Activated T-cell treated with anti-CD3 and anti-CD28 coated beads for 1 hour (primary cell): ENCODE data around the gene SLC19A1.
"Not testable (repeated sequence)": the region's sequence is repeated elsewhere in the genome, so short reads cannot be mapped to it uniquely, and the experiment has no call there.

Source experiments
- DNase-seq: peaks from one replicate; pipeline ENCODE4 v3.0.0-alpha.2; 2020; ENCODE audit warnings: low read depth

Gene SLC19A1

DNA sequence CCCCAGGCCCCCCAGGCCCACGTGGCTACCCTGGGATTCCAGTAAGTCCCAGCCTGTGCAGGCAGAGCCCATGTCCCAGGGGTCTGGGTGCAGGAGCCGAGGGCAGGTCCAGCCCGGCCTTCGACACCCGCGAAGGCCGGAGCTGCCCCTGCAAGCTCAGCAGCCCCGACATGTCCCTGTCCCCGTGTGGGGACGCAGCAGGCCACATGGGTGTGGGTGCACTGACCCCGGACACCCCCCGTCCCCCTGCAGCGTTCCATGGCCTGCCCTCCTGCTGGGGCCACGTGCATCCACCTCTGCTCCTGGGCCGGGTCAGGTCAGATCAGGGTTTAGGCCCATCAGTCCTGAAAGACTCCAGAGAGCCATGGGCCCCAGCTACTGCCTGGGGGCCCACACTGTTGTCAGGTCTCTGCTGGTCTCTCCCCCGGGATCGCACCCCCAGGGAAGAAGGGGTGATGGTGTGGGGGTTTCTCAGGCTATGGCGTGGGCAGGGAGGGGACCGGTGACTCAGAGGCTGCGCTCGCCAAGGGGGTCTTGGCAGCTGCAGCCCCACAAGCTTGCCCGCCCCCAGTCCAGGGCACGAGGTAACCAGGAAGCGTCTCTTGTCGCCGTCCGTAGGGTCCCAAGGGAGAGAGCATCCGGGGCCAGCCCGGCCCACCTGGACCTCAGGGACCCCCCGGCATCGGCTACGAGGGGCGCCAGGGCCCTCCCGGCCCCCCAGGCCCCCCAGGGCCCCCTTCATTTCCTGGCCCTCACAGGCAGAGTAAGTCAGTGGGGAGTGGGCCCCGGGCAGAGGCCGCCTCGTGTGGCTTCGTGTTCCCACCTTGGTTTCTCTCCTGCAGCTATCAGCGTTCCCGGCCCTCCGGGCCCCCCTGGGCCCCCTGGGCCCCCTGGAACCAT, 37.5 kb downstream of the SLC19A1 start:
- DNase-seq, result no peak

DNA sequence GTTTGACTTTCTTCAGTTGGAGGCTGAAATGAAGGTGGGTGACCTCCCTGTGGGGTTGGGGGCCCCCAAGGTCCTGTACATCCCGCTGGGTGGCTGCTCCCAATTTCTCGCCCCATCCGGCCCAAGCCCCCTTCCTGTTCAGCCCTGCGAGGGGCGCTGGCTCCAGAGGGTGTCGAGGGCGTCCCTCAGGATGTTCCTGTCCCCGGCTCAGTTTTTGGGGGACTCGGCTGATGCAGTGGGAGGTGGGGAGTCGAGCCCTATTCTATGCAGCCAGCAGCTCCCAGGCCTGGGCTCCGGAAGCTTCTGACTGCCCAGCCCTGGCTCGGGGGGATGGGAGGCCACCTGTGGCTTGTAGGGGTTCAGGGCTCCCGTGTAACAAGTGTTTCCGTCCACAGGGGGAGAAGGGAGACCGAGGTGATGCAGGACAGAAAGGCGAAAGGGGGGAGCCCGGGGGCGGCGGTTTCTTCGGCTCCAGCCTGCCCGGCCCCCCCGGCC, 38.2 kb downstream of the SLC19A1 start:
- no peak for DNase-seq

DNA sequence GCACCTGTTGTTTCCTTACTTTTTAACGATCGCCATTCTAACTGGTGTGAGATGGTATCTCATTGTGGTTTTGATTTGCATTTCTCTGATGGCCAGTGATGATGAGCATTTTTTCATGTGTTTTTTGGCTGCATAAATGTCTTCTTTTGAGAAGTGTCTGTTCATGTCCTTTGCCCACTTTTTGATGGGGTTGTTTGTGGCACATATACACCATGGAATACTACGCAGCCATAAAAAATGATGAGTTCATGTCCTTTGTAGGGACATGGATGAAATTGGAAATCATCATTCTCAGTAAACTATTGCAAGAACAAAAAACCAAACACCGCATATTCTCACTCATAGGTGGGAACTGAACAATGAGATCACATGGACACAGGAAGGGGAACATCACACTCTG, 39.0 kb downstream of the SLC19A1 start:
- DNase-seq, result not testable (repeated sequence)

DNA sequence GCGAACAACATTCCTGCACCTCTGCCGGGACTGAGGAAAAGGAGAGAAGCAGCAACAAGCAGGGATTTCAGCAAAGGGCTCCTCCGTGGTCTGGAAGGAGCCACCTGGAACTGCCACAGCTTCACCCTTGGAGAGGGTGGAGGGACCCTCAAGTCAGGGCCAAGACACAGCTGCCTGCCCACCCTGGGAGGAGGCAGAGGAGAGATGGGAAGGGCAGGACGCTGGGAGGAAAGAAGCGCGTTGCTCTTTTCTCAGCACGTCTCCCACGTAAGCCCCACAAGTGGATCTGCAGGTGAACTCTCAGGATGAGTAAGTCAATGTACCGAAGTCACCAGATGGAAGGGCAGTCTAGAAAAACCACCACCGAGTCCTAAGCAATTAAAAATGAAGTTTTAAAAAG, 39.6 kb downstream of the SLC19A1 start:
- DNase-seq, result no peak

DNA sequence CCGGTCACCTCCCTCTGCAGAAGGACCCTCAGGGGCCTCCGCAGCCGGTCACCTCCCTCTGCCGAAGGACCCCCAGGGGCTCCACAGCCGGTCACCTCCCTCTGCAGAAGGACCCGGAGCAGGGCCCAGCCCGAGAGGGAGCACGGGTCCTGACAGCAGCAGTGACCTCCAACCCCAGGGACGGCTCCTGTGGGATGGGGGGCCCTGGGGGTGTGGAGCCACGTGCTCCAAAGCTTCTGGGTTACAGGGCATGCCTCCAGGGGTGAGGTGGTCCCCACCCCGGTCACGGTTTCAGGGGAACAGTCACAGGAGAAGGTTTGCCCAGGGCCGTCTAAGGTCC, 40.3 kb downstream of the SLC19A1 start:
- no peak for DNase-seq

DNA sequence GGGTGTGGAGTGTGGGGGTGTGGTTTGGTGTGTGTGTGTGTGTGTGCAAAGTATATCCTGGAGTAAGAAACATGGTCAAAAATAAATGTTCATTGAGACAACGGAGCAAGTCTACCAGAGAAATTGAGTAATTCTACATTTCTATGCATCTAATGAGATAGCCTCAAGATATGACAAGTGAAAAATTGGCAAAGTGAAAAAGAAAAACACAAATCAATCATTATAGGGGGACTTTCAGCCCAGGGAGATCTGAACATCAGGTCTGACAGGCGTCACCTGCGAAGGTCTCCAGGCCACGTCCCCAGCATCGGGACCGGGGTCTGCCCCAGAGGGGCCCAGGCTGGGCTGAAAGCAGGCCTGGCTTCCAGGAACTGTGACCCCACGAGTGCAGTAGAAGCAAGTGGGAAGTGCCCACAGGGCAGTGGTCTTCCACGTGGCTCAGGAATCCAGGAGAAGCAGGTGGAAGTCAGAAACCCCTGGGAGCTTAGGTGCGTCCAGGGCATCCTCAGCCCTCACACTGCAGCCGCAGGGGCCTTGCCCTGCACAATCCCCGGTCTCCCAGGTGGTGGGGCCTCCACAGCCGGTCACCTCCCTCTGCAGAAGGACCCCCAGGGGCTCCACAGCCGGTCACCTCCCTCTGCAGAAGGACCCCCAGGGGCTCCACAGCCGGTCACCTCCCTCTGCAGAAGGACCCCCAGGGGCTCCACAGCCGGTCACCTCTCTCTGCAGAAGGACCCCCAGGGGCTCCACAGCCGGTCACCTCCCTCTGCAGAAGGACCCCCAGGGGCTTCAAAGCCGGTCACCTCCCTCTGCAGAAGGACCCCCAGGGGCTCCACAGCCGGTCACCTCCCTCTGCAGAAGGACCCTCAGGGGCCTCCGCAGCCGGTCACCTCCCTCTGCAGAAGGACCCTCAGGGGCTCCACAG, 40.9 kb downstream of the SLC19A1 start:
- DNase-seq, result not testable (repeated sequence)

DNA sequence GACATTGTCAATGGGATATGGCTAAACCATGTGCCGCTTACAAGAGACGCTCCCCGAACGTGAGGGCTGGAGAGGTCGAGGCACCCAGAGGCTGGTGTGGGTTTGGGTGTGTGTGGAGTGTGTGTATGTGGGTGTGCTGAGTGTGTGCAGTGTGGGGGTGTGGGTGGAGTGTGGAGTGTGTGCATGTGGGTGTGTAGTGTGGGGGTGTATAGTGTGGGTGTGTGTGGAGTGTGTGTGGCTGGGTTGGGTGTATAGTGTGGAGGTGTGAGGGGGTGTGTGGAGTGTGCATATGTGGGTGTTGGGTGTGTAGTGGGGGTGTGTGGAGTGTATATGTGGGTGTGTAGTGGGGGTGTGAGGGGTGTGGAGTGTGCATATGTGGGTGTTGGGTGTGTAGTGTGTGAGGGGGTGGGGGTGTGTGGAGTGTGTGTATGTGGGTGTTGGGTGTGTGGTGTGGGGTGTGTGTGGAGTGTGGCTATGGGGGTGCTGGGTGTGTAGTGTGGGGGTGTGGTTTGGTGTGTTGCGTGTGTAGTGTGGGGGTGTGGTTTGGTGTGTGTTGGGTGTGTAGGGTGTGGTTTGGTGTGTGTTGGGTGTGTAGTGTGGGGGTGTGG, 42.2 kb downstream of the SLC19A1 start:
- no peak for DNase-seq

DNA sequence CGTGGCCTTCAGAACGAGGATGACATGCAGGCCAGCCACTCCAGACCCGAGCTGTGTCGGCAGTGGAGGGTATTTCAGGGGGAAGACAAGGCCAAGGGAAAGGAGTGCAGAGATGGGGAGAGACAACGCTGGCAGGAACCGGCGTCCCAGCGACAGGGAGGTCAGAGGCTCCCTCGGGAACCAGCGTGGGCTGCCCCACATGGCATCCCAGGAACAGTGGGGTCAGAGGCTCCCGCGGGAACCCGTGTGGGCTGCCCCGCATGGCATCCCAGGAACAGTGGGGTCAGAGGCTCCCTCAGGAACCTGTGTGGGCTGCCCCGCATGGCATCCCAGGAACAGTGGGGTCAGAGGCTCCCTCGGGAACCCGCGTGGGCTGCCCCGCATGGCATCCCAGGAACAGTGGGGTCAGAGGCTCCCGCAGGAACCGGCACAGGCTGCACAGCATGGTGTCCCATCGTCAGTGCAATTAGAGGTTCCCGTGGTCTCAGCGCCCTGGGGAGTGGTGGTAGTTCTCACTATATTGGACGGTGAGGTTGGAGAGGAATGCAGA, 43.0 kb downstream of the SLC19A1 start:
- DNase-seq, result no peak

DNA sequence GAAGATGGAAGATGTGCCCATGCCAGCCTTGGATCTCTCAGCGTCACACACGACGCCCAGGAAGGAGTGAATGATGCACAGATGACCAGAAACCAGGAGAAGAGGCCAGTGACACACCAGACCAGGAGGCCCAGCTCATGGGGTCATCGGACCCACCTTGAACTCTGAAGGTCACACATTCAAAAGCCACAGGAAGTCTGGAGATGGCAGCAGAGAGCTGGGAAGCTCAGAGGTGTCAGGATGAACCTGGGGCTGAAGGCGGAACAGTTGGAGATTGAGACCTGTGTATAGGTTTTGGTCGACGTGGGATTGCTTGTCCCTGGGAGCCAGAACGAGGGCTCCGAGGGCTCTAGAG, 43.6 kb downstream of the SLC19A1 start:
- no peak for DNase-seq

DNA sequence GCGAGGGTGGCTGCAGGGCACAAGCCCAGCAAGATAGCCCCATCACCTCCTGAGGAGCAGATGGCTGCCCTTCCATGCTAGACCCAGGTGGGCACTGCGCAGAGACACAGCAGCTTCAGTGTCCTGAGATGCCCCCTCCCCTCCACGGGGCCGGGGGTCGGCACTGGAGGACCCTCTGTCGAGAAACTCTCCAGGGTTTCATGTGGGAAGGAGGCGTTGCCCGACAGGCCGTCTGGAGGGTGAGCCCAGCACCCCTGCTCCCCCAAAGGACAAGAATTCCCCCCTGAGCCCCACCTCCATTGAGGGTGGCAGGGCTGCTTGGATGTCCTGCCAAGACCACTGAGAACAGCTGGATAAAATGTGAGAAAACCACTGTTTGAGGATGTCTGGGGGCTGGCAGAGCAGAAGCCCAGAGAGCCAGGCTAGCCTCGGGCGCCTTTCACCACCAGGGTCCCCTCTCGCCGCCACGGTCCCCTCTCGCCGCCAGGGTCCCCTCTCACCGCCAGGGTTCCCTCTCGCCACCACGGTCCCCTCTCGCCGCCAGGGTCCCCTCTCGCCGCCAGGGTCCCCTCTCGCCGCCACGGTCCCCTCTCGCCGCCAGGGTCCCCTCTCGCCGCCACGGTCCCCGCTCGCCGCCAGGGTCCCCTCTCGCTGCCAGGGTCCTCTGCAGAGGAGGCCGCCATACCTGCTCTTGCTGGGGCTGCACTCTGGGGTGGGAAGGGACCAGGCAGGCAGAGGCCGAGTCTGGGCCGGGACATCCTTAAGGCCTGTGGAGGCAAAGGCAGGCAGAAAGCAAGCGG, 44.2 kb downstream of the SLC19A1 start:
- no peak for DNase-seq

DNA sequence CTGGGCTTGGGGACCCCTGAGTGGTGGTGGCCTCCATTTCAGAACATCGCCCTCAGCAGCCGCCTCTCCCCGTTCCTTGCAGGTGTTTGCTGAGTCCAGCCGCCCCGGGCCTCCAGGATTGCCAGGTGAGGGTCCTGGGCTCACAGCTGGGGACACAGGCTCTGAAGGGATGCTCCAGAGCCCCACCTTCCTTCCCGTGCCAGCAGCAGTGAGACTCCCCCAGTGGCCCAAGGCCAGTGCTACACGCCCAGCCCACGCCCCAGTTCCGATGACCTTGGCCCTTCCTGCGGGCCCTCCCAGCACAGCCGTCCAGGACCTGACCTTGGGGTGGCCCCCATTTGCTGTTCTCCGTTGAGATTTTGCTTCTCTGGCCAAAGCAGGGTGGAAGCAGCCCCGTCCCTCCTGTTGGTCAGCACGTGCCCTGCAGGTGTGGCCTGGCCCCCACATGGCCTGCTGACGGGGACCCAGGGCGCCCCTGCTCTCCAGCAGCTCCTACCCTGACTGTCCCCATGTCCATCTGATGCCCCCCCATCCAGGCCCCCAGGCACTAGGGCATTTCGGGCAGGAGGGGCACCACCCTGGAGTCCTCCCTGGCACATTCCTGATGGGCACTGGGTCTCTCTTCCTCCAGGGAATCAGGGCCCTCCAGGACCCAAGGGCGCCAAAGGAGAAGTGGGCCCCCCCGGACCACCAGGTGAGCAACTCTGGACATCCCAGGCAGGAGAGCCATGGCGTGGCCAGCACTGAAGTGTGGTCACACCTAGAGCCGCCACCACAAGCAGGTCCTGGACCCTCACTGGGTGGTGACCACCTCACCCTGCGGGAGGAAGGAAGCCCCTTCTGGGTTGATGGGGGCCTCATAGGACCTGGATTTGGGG, 45.0 kb downstream of the SLC19A1 start:
- DNase-seq, result no peak

DNA sequence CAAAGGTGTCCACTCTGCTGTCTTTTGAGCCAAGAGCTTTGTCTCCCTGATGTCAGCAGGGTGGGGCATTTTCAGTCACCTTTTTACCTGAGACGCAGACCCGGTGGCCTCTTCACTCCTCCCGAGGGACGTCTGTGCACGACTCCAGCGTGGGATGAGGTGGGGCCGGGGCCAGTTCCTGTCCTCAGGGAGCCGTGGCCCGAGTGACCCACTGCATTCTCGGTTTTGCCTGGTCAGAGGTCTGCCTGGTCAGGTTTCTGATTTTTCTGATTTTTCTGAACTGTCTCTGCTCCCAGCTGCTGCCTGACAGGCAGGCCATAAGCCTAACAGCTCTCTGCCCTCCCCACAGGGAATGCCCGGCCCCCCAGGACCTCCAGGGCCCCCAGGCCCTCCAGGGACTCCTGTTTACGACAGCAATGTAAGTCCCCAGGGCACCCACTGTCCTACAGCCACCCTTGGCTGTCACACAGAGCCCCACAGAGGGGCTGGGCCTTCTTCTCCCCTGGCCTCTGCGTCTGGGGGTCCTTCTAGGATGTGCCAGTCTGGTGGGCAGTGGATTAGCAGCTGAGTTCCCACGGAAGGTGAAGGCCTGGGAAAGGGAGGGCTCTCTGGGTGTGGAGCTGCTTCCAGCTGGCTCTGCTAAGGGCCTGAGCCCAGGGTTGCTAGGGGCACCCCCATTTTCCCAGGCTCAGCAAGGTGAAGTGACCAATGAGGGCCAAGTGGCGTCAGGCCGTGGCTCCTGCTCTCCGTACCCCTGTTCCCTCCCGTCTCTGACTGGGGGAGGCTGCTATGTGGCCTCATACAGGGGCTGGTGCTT, 45.9 kb downstream of the SLC19A1 start:
- no peak for DNase-seq

DNA sequence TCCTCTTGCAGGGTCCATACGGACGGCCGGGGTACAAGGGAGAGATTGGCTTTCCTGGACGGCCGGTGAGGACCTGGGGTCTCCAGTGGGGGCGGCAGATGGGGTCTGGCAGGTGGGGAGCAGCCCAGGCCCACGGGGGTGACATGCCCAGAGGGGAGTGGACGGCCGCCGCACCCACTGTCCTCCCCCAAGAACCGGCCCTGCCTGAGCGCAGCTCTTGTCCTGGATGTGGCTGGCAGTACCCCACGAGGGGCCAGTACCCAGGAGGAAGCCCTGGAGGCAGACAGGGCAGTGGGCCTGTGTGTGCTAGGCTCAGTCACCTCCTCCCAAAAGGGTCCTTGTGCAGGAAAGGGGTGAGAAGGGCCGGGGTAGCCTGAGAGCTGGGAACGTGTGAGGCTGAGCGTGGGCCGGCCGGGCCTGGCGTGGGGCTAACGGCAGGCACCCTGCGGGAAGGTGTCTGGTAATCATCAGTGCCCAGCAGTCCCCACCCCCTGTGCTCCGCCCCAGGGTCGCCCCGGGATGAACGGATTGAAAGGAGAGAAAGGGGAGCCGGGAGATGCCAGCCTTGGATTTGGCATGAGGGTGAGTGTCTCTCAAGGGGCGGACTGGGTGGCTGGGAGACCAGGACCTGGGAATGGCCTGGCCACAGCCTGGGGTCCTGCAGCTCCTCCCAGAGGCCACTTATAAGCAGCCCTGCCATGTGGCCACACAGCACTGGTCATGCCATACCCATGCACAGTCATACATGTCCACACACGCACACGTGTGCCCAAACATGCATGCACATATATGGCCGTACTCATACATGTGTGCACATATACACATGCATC, 47.2 kb downstream of the SLC19A1 start:
- no peak for DNase-seq

DNA sequence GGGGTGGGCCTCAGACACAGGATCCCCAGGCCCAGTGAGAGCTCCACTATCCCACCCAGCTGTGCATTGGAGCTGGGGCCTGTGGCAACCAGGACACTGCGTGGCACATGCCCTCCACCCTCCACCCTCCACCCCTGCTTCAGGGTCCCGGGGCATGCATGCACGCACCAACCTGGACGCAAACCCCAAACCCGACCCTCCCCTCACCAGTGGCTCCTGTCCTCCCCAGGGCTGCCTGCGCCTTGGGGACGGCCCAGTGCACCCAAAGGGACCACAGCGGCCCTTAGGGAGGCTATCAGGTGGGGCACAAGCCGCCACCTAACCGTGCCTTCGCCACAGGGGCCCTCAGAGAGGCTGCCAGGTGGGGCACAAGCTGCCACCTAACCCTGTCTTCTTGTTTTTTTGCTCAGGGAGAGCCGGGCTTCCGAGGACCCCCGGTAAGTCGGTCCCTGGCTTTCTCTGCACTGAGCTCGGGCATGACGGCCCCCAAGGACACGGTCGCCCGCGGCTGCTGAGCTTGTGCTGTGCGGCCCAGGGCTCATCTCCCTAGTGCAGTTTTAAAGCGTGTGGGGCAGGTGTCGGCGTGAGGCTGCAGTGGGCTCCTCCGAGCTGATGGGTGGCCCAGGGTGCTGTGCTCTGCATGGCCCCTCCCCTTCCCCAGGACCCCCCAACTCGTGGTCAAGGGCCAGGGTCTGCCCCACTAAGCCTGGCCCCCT, 47.9 kb downstream of the SLC19A1 start:
- DNase-seq, result no peak

DNA sequence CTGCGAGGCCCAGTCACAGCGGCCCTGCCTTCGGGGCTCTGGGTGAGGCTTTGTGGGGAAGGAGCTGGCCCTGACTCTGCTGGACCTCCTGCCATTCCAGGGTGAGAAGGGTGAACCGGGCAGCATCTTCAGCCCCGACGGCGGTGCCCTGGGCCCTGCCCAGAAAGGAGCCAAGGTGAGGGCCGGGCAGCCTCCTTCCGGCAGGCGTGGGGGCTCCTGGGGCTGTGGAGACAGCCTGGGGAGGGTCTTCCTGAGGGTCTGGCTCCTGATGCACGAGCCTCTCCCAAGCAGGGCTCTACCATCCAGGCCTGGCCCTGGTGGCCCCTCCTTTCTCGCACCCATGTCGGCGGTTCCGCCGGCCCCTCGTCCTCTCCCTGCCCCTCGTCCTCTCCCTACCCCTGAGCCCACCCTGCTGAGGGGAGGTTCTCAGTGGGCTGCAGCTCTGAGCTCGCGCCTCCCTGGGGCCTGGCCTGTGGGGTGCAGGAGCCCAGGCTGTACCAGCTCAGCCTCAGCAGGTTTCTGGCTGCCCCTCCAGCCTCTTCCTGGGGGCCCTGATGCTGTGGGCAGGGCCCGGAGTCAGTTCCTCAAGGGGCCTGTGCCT, 48.7 kb downstream of the SLC19A1 start:
- no peak for DNase-seq

DNA sequence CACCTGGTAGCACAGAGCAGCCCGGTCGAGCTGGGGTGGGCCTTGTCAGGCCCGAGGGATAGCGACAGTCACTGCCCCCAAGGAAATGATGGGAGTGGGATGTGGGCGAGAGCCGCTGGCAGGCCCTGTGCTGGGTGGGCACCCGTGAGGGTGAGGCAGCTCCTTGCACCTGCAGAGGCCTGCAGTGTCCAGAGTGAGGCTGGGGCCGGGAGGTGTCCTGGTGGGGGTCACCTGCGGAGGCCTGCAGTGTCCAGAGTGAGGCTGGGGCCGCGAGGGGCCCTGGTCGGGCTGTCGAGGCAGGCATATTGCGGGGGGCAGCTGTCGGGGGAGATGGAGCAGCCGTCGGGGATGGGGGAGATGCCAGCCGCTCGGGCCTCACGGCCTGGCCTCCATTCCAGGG, 49.5 kb downstream of the SLC19A1 start:
- no peak for DNase-seq

DNA sequence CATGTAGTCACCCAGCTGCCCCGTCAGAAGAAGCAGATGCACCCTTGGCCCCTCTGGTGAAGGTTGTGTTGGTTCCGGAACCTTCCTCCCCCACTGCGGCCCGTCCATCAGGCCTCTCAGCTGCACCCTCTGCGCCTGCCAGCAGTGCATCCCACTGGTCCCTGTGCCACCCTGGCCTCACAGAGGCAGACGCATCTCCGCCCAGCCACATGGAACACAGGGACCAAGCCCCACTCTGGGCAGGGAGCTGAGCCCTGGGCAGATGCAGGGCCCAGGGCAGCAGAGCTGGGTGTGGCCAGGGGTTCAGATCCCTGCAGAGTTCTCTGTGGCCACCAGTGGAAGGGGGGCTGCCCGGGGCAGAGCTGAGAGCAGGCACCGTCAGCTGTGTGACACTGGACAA, 50.6 kb downstream of the SLC19A1 start:
- DNase-seq, result no peak

DNA sequence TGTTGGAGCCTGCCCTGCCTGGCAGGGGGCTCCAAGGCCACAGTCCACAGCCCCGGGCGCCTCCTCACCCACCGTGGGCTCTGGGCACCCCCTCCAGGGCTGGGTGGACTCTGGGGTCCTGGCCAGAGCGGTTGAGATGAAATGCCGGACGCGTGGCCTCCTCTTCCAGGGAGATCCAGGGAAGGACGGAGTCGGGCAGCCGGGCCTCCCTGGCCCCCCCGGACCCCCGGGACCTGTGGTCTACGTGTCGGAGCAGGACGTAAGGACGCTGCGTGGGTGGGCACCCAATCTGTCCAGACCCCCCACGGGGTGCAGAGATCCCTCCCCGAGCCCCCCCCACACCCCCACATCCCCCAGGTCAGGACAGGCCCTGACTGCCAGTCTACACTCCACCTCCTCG, 51.2 kb downstream of the SLC19A1 start:
- no peak for DNase-seq
